ENCODE results near the gene FGFRL1. TPM values are rescaled to one million over a fixed set of nuclear protein-coding genes. Genes with fewer than 3 reads are reported as not detected.

Gene FGFRL1
- total and polyA plus RNA-seq, 2 of the 13 experiments (the other 11 are each of a cell fraction or from before 2014, with no cell fraction given) = 19.1 to 30.6 TPM

- TF ChIP-seq HMGXB3 (CRISPR knock-in tag; IDR thresholded peaks at IDR 0.05; ENCODE audit: borderline replicate concordance) = no peak; the same call in 1 of the 2 replicates
- peak; percentile 66; the same call in 1 of the 2 replicates for TF ChIP-seq DMAP1 (CRISPR knock-in tag; IDR thresholded peaks at IDR 0.05)
- peak; percentile 83 for TF ChIP-seq FOSL2 (CRISPR knock-in tag; IDR thresholded peaks at IDR 0.05)
- TF ChIP-seq SETDB1 (CRISPR knock-in tag; IDR thresholded peaks at IDR 0.05; ENCODE audit: borderline replicate concordance) = no peak
- TF ChIP-seq ZNF160 (CRISPR knock-in tag; IDR thresholded peaks at IDR 0.05) = peak; percentile 30; the same call in 1 of the 2 replicates
- TF ChIP-seq MTF2 (CRISPR knock-in tag; IDR thresholded peaks at IDR 0.05; ENCODE audit: borderline replicate concordance) = no peak
- no peak for TF ChIP-seq JARID2 (CRISPR knock-in tag; IDR thresholded peaks at IDR 0.05; ENCODE audit: insufficient replicate concordance)
- TF ChIP-seq MLLT10 (CRISPR knock-in tag; IDR thresholded peaks at IDR 0.05) = no peak
- TF ChIP-seq ZZZ3 (CRISPR knock-in tag; IDR thresholded peaks at IDR 0.05; ENCODE audit: borderline replicate concordance) = peak; percentile 29; the same call in 1 of the 2 replicates
- TF ChIP-seq FIP1L1 (IDR thresholded peaks at IDR 0.05; ENCODE audit: borderline replicate concordance, insufficient read depth, low read depth, low read length) = no peak
- TF ChIP-seq FLYWCH1 (CRISPR knock-in tag; IDR thresholded peaks at IDR 0.05) = no peak
- no peak for TF ChIP-seq ZNF773 (CRISPR knock-in tag; IDR thresholded peaks at IDR 0.05; ENCODE audit: borderline replicate concordance)
- no peak; the same call in 1 of the 2 replicates for TF ChIP-seq MYNN (CRISPR knock-in tag; IDR thresholded peaks at IDR 0.05; ENCODE audit: low read depth)
- TF ChIP-seq NFYB (CRISPR knock-in tag; IDR thresholded peaks at IDR 0.05) = peak; percentile 35; the same call in 1 of the 2 replicates
- peak; percentile 56; the same call in 1 of the 2 replicates for TF ChIP-seq ZXDC (CRISPR knock-in tag; IDR thresholded peaks at IDR 0.05)
- no peak for TF ChIP-seq CSRNP2 (CRISPR knock-in tag; conservative IDR thresholded peaks at IDR 0.05; ENCODE audit: low read depth)
- no peak for TF ChIP-seq ATRX (CRISPR knock-in tag; IDR thresholded peaks at IDR 0.05; ENCODE audit: borderline replicate concordance)
- peak; percentile 86 for TF ChIP-seq ZNF580 (CRISPR knock-in tag; IDR thresholded peaks at IDR 0.05; ENCODE audit: borderline replicate concordance, low read depth)
- peak; percentile 78 for TF ChIP-seq XRCC5 (optimal IDR thresholded peaks at IDR 0.05; ENCODE audit: low read length)
Measured at GRCh38 chr4:992297-993110, 18.9 kb upstream of the FGFRL1 start (continued).

Measured in HepG2 (cell line).